PC-9 (cell line): ENCODE results near the gene HDC.

Experiments used
- CTCF ChIP-seq: fragments of 200-600 bp; sonication (generic); conservative IDR thresholded peaks from 2 replicates; pipeline ENCODE4 v1.6.1; 2017; ENCODE audit warnings: mixed run types, antibody characterized with exemption, mild to moderate bottlenecking, moderate library complexity
- EZH2 ChIP-seq: fragments of 200-600 bp; sonication (generic); IDR thresholded peaks from 2 replicates; pipeline ENCODE4 v1.8.0; 2017; ENCODE audit warnings: antibody characterized with exemption, low read depth

DNA sequence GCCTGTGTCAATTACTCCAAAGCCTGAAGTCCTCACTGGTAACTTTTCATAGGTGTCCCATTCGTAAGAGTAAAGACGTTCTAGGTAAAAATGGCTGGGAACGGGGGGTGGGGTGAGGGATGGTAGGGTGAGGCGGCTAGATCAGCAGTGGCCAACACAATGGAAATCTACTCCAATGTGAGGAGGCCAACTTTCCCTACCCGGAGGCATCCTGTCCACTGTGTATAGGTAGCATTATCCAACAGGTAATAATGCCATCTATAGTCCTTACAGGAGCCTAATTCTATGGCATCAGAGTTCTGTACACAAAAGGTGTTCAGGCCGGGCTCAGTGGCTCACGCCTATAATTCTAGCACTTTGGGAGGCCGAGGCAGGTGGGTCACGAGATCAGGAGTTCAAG, 29.1 kb downstream of the HDC start:
- no peak for TF ChIP-seq CTCF
- no peak for TF ChIP-seq EZH2
